ENCODE results near the gene DPP3. TPM values are rescaled to one million over a fixed set of nuclear protein-coding genes. Genes with fewer than 3 reads are reported as not detected.

DPP3 gene
- polyA plus RNA-seq, 2 of the 4 experiments (the other 2 are of a cell fraction): 52.2 to 70.5 TPM

DNA sequence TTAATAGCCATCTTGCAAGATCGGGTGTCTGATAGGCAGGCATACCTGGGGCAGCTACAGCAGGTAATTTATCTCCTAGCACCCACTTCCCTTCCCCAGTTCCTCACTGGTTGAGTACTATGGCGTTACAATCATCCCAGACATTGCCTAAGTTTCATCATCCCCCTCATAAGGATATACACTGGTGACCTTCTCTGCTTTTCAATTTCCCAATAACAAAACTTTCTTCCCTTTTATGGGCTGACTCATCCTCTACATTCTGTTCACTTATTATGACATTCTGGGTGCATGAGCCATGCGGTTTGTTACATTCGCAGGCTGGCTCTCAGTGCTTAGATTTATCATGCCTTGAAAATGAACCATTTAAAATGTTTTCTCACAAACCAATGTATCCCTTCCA, 36.6 kb upstream of the DPP3 start:
- H3K9me3 ChIP-seq: no peaks in the 10 kb centered on the region
- WGBS (ENCODE audit: missing lambda C conversion rate): 8% methylated on average over 4 of the region's 4 CpGs
- peaks cover 15% of the 10 kb centered on the region for H3K4me1 ChIP-seq
- no peak for FAIRE-seq
- peak overlapping the region; percentile 43 for H3K4me2 ChIP-seq
- peak overlapping the region; percentile 49 to 66 for H3K27ac ChIP-seq
- TF ChIP-seq, protein P1, sequence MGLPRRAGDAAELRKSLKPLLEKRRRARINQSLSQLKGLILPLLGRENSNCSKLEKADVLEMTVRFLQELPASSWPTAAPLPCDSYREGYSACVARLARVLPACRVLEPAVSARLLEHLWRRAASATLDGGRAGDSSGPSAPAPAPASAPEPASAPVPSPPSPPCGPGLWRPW (IDR thresholded peaks at IDR 0.05): peak; percentile 40; the same call in 1 of the 2 replicates
- TF ChIP-seq RFX5 (IDR thresholded peaks at IDR 0.05) (no peak), HOXA7 (CRISPR knock-in tag; IDR thresholded peaks at IDR 0.05) (no peak), FOXS1 (CRISPR knock-in tag; IDR thresholded peaks at IDR 0.05) (no peak), PHF8 (IDR thresholded peaks at IDR 0.05; ENCODE audit: borderline replicate concordance, low read depth) (no peak), NPAS2 (CRISPR knock-in tag; IDR thresholded peaks at IDR 0.05; ENCODE audit: borderline replicate concordance) (no peak), POLR2AphosphoS2 (conservative IDR thresholded peaks at IDR 0.05; ENCODE audit: low read length) (no peak), CHD4 (IDR thresholded peaks at IDR 0.05; ENCODE audit: borderline replicate concordance) (no peak), EHF (CRISPR knock-in tag; IDR thresholded peaks at IDR 0.05) (no peak), JUNB (IDR thresholded peaks at IDR 0.05) (peak; percentile 45; the same call in 1 of the 2 replicates), HOXB5 (CRISPR knock-in tag; IDR thresholded peaks at IDR 0.05) (no peak), CBX2 (IDR thresholded peaks at IDR 0.05; ENCODE audit: borderline replicate concordance, low read depth) (no peak), KDM1A (IDR thresholded peaks at IDR 0.05; ENCODE audit: low read depth) (no peak), EP300 (IDR thresholded peaks at IDR 0.05) (0 out of 5 replicates have a peak, but pooled peaks of 1 of the 2 experiments have one; percentile 22), EHMT2 (IDR thresholded peaks at IDR 0.05; ENCODE audit: low read depth) (no peak), ESRRA (IDR thresholded peaks at IDR 0.05; ENCODE audit: borderline replicate concordance, low read length) (no peak), FOSL2 (IDR thresholded peaks at IDR 0.05) (peak; percentile 66; the same call in 1 of the 2 replicates), FOSL2 (CRISPR knock-in tag; IDR thresholded peaks at IDR 0.05) (peak; percentile 86), POLR2A (IDR thresholded peaks at IDR 0.05; ENCODE audit: low read length) (no peak), TP53 (CRISPR knock-in tag; IDR thresholded peaks at IDR 0.05) (no peak), MYC (IDR thresholded peaks at IDR 0.05; ENCODE audit: borderline replicate concordance, low read length) (no peak), NR3C1 (IDR thresholded peaks at IDR 0.05) (no peak), BHLHE40 (IDR thresholded peaks at IDR 0.05; ENCODE audit: low read depth, low read length) (no peak), ZSCAN20 (CRISPR knock-in tag; IDR thresholded peaks at IDR 0.05) (no peak), JUN (IDR thresholded peaks at IDR 0.05) (no peak), HOXB13 (CRISPR knock-in tag; IDR thresholded peaks at IDR 0.05; ENCODE audit: low read depth) (peak; percentile 23; the same call in 1 of the 2 replicates), CEBPB (IDR thresholded peaks at IDR 0.05) (peak; percentile 47 to 70; a peak in 3 of 4 replicates)
- TF ChIP-seq, protein P2, sequence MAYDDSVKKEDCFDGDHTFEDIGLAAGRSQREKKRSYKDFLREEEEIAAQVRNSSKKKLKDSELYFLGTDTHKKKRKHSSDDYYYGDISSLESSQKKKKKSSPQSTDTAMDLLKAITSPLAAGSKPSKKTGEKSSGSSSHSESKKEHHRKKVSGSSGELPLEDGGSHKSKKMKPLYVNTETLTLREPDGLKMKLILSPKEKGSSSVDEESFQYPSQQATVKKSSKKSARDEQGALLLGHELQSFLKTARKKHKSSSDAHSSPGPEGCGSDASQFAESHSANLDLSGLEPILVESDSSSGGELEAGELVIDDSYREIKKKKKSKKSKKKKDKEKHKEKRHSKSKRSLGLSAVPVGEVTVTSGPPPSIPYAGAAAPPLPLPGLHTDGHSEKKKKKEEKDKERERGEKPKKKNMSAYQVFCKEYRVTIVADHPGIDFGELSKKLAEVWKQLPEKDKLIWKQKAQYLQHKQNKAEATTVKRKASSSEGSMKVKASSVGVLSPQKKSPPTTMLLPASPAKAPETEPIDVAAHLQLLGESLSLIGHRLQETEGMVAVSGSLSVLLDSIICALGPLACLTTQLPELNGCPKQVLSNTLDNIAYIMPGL (CRISPR knock-in tag; IDR thresholded peaks at IDR 0.05; ENCODE audit: borderline replicate concordance): no peak
- TF ChIP-seq, protein P3, sequence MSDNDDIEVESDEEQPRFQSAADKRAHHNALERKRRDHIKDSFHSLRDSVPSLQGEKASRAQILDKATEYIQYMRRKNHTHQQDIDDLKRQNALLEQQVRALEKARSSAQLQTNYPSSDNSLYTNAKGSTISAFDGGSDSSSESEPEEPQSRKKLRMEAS (IDR thresholded peaks at IDR 0.05): no peak
- TF ChIP-seq, protein P4, sequence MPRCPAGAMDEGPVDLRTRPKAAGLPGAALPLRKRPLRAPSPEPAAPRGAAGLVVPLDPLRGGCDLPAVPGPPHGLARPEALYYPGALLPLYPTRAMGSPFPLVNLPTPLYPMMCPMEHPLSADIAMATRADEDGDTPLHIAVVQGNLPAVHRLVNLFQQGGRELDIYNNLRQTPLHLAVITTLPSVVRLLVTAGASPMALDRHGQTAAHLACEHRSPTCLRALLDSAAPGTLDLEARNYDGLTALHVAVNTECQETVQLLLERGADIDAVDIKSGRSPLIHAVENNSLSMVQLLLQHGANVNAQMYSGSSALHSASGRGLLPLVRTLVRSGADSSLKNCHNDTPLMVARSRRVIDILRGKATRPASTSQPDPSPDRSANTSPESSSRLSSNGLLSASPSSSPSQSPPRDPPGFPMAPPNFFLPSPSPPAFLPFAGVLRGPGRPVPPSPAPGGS (IDR thresholded peaks at IDR 0.05): no peak
- TF ChIP-seq, protein P5, sequence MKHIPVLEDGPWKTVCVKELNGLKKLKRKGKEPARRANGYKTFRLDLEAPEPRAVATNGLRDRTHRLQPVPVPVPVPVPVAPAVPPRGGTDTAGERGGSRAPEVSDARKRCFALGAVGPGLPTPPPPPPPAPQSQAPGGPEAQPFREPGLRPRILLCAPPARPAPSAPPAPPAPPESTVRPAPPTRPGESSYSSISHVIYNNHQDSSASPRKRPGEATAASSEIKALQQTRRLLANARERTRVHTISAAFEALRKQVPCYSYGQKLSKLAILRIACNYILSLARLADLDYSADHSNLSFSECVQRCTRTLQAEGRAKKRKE (CRISPR knock-in tag; IDR thresholded peaks at IDR 0.05; ENCODE audit: low read depth): no peak
- CTCF ChIA-PET: interaction anchor here (1.1 to 3.0 kb wide), 3 partner anchors 13 to 35 kb away, joined by 5 to 12 read pairs (median 7); no protein-coding TSS in a partner anchor
- H3K4me3 ChIP-seq: no peak overlapping the region
- peak; percentile 48 to 59 for DNase-seq (ENCODE audit: low read depth in 1 of 2, low spot score in 1 of 2)
- POLR2A ChIA-PET: no interaction called here
- ATAC-seq: peak; percentile 48 to 60; a peak in 4 of 6 replicates

All from A549 (cell line).